Jurkat, Clone E6-1 (cell line): ENCODE data around the gene NFX1.
"Not testable (repeated sequence)": the region's sequence is repeated elsewhere in the genome, so short reads cannot be mapped to it uniquely, and the experiment has no call there.

Experiments
- DNase-seq: peaks from one replicate; pipeline ENCODE4 v3.0.0-alpha.2; 2011; ENCODE audit warnings: low read depth, low spot score
- H3K4me3 ChIP-seq: 2 replicates; pipeline ENCODE4 v1.5.1; 2011; ENCODE audit warnings: mild to moderate bottlenecking, low read length, control low read depth, moderate library complexity

The NFX1 gene

GRCh38 chr9:33379666-33380389 lies 89.5 kb downstream of the NFX1 start:
- no peak overlapping the region for H3K4me3 ChIP-seq
- DNase-seq: no peak

- no peak overlapping the region for H3K4me3 ChIP-seq
- no peak for DNase-seq
Measured at GRCh38 chr9:33380390-33381094, 90.2 kb downstream of the NFX1 start.

GRCh38 chr9:33381231-33381791 lies 91.0 kb downstream of the NFX1 start:
- DNase-seq: no peak

GRCh38 chr9:33382397-33382796 lies 92.1 kb downstream of the NFX1 start:
- not testable (repeated sequence) for H3K4me3 ChIP-seq, DNase-seq

More at GRCh38 chr9:33381231-33381791, 91.0 kb downstream of the NFX1 start:
- H3K4me3 ChIP-seq: no peak overlapping the region

- not testable (repeated sequence) for H3K4me3 ChIP-seq
Measured at GRCh38 chr9:33383396-33383795, 93.1 kb downstream of the NFX1 start.

GRCh38 chr9:33385536-33385935 lies 95.2 kb downstream of the NFX1 start:
- not testable (repeated sequence) for H3K4me3 ChIP-seq, DNase-seq

More at GRCh38 chr9:33383396-33383795, 93.1 kb downstream of the NFX1 start:
- not testable (repeated sequence) for DNase-seq

GRCh38 chr9:33385979-33386640 lies 95.8 kb downstream of the NFX1 start:
- not testable (repeated sequence) for H3K4me3 ChIP-seq, DNase-seq

- not testable (repeated sequence) for DNase-seq
Measured at GRCh38 chr9:33386641-33386996, 96.3 kb downstream of the NFX1 start.

GRCh38 chr9:33386998-33387397 lies 96.7 kb downstream of the NFX1 start:
- not testable (repeated sequence) for H3K4me3 ChIP-seq, DNase-seq

More at GRCh38 chr9:33386641-33386996, 96.3 kb downstream of the NFX1 start:
- not testable (repeated sequence) for H3K4me3 ChIP-seq

- H3K4me3 ChIP-seq: no peak overlapping the region
- DNase-seq: no peak
Measured at GRCh38 chr9:33388110-33388994, 98.0 kb downstream of the NFX1 start.

GRCh38 chr9:33391111-33391771 lies 100.9 kb downstream of the NFX1 start:
- not testable (repeated sequence) for H3K4me3 ChIP-seq, DNase-seq

GRCh38 chr9:33392591-33393021 lies 102.3 kb downstream of the NFX1 start:
- not testable (repeated sequence) for DNase-seq, H3K4me3 ChIP-seq

GRCh38 chr9:33393581-33393980 lies 103.3 kb downstream of the NFX1 start:
- no peak overlapping the region for H3K4me3 ChIP-seq
- DNase-seq: no peak

- DNase-seq, H3K4me3 ChIP-seq: not testable (repeated sequence)
Measured at GRCh38 chr9:33393986-33394385, 103.7 kb downstream of the NFX1 start.

GRCh38 chr9:33395159-33395879 lies 105.0 kb downstream of the NFX1 start:
- not testable (repeated sequence) for DNase-seq, H3K4me3 ChIP-seq

- not testable (repeated sequence) for H3K4me3 ChIP-seq, DNase-seq
Measured at GRCh38 chr9:33397801-33398200, 107.5 kb downstream of the NFX1 start.

- not testable (repeated sequence) for DNase-seq, H3K4me3 ChIP-seq
Measured at GRCh38 chr9:33399047-33399446, 108.7 kb downstream of the NFX1 start.
